ENCODE measurements around the gene GJA8.

Gene GJA8

GRCh38 chr1:147904726-147905125 is 2.1 kb downstream of the GJA8 start:
- H3K4me3 ChIP-seq (ENCODE audit: low read depth, low read length), result no peak overlapping the region
- H3K36me3 ChIP-seq (ENCODE audit: control insufficient read depth in 2 of 2, insufficient read depth in 1 of 2, low read length in 2 of 2), result no peaks in the 10 kb centered on the region
- no peaks in the 10 kb centered on the region for H3K4me1 ChIP-seq (ENCODE audit: control insufficient read depth, insufficient read depth, low read length)
- H3K27ac ChIP-seq (ENCODE audit: extremely low read depth, low read depth, low read length), result no peak overlapping the region
- no peaks in the 10 kb centered on the region for H3K9me3 ChIP-seq (ENCODE audit: control insufficient read depth, insufficient read depth, low read depth, low read length)
- TF ChIP-seq ZNF830 (tag by site-specific recombination; IDR thresholded peaks at IDR 0.05; ENCODE audit: low read depth), result no peak
- no peak for TF ChIP-seq HOXD13 (CRISPR knock-in tag; IDR thresholded peaks at IDR 0.05; ENCODE audit: borderline replicate concordance)
- no peak for TF ChIP-seq ZNF354C (tag by site-specific recombination; IDR thresholded peaks at IDR 0.05; ENCODE audit: borderline replicate concordance, low read depth)
- no peak for TF ChIP-seq ZNF18 (tag by site-specific recombination; IDR thresholded peaks at IDR 0.05)
- ChIA-PET CTCF (interaction anchor here (1.4 kb wide), 1 partner anchor 12 kb away, joined by 7 read pairs; no protein-coding TSS in a partner anchor), POLR2A (no interaction called here)

- ChIA-PET POLR2A (no interaction called here), CTCF (no interaction called here)
- no peak overlapping the region for H3K4me3 ChIP-seq (ENCODE audit: low read depth, low read length)
- TF ChIP-seq ZNF140 (tag by site-specific recombination; IDR thresholded peaks at IDR 0.05) (no peak), ZNF112 (tag by site-specific recombination; IDR thresholded peaks at IDR 0.05) (no peak), ZFP41 (tag by site-specific recombination; IDR thresholded peaks at IDR 0.05; ENCODE audit: borderline replicate concordance) (no peak), GLI4 (tag by site-specific recombination; IDR thresholded peaks at IDR 0.05) (no peak), ZNF221 (tag by site-specific recombination; IDR thresholded peaks at IDR 0.05; ENCODE audit: borderline replicate concordance) (no peak), ZNF654 (tag by site-specific recombination; IDR thresholded peaks at IDR 0.05; ENCODE audit: low read depth) (no peak), ZNF473 (tag by site-specific recombination; IDR thresholded peaks at IDR 0.05) (no peak), ZNF626 (tag by site-specific recombination; IDR thresholded peaks at IDR 0.05) (no peak), ZNF785 (tag by site-specific recombination; IDR thresholded peaks at IDR 0.05) (no peak), ZNF37A (tag by site-specific recombination; IDR thresholded peaks at IDR 0.05) (no peak), KLF17 (tag by site-specific recombination; IDR thresholded peaks at IDR 0.05) (no peak), ZNF704 (tag by site-specific recombination; IDR thresholded peaks at IDR 0.05) (no peak), ZNF791 (tag by site-specific recombination; IDR thresholded peaks at IDR 0.05) (no peak), ZNF19 (tag by site-specific recombination; IDR thresholded peaks at IDR 0.05; ENCODE audit: low read depth) (no peak)
- no peaks in the 10 kb centered on the region for H3K36me3 ChIP-seq (ENCODE audit: control insufficient read depth in 2 of 2, insufficient read depth in 1 of 2, low read length in 2 of 2)
- no peaks in the 10 kb centered on the region for H3K4me1 ChIP-seq (ENCODE audit: control insufficient read depth, insufficient read depth, low read length)
- H3K9me3 ChIP-seq (ENCODE audit: control insufficient read depth, insufficient read depth, low read depth, low read length), result no peaks in the 10 kb centered on the region
- H3K27ac ChIP-seq (ENCODE audit: extremely low read depth, low read depth, low read length), result no peak overlapping the region
These were observed 5.4 kb downstream of the GJA8 start for GRCh38 chr1:147907786-147908509.

- POLR2A ChIA-PET, result interaction anchor here (0.7 kb wide), 1 partner anchor 246 kb away, joined by 6 read pairs; no protein-coding TSS in a partner anchor
- Histone ChIP-seq H3K27ac (ENCODE audit: extremely low read depth, low read depth, low read length) (no peak overlapping the region), H3K4me3 (ENCODE audit: low read depth, low read length) (no peak overlapping the region), H3K9me3 (ENCODE audit: control insufficient read depth, insufficient read depth, low read depth, low read length) (no peaks in the 10 kb centered on the region), H3K36me3 (ENCODE audit: control insufficient read depth in 2 of 2, insufficient read depth in 1 of 2, low read length in 2 of 2) (no peaks in the 10 kb centered on the region), H3K4me1 (ENCODE audit: control insufficient read depth, insufficient read depth, low read length) (no peaks in the 10 kb centered on the region)
- CTCF ChIA-PET, result interaction anchor here (1.0 to 1.8 kb wide), 2 partner anchors 11 to 12 kb away, joined by 4 read pairs; no protein-coding TSS in a partner anchor
- TF ChIP-seq FEZF1 (tag by site-specific recombination; IDR thresholded peaks at IDR 0.05), result peak; percentile 31; the same call in 1 of the 2 replicates
- TF ChIP-seq TCF7L2 (IDR thresholded peaks at IDR 0.05; ENCODE audit: borderline replicate concordance, low read depth, low read length), result peak; percentile 55; the same call in 1 of the 2 replicates
- no peak for TF ChIP-seq ZNF433 (tag by site-specific recombination; IDR thresholded peaks at IDR 0.05; ENCODE audit: low read depth)
- TF ChIP-seq BCL11A (tag by site-specific recombination; IDR thresholded peaks at IDR 0.05; ENCODE audit: low read depth), result no peak
- TF ChIP-seq MZF1 (tag by site-specific recombination; IDR thresholded peaks at IDR 0.05; ENCODE audit: borderline replicate concordance), result no peak
- TF ChIP-seq ZNF16 (tag by site-specific recombination; IDR thresholded peaks at IDR 0.05; ENCODE audit: low read depth), result no peak
- TF ChIP-seq ZNF354C (tag by site-specific recombination; IDR thresholded peaks at IDR 0.05; ENCODE audit: borderline replicate concordance, low read depth), result no peak
- no peak for TF ChIP-seq ZNF544 (tag by site-specific recombination; IDR thresholded peaks at IDR 0.05)
- no peak for TF ChIP-seq ZNF214 (tag by site-specific recombination; IDR thresholded peaks at IDR 0.05; ENCODE audit: borderline replicate concordance)
- TF ChIP-seq ZNF561 (tag by site-specific recombination; IDR thresholded peaks at IDR 0.05; ENCODE audit: borderline replicate concordance), result no peak
- no peak for TF ChIP-seq ZNF211 (tag by site-specific recombination; IDR thresholded peaks at IDR 0.05; ENCODE audit: low read depth)
These were observed 10.0 kb downstream of the GJA8 start for GRCh38 chr1:147912553-147912952.
